Keratinocyte (primary cell): ENCODE measurements around the gene C1orf50. TPM values are rescaled to one million over a fixed set of nuclear protein-coding genes. Genes with fewer than 3 reads are reported as not detected.

Experiments
- DNase-seq: peaks from one replicate; pipeline ENCODE4 v3.0.0-alpha.2; 2011; ENCODE audit warnings: low read depth, missing footprints, low spot score
- FAIRE-seq: peaks from 2 replicates; lab custom pipeline; 2011; peaks lifted over from hg19 to GRCh38; lab: Jason Lieb, UNC
- H2AFZ ChIP-seq: 2 replicates; pipeline ENCODE4 v1.6.0; 2012; ENCODE audit warnings: low read length, control low read depth, inconsistent platforms; ENCODE audit not compliant: control insufficient read depth
- H3K27ac ChIP-seq: 2 replicates; pipeline ENCODE4 v1.5.1; 2011; ENCODE audit warnings: low read length; ENCODE audit not compliant: control insufficient read depth, insufficient read depth
- H3K27me3 ChIP-seq: 3 replicates; pipeline ENCODE4 v1.6.0; 2011; ENCODE audit warnings: low read length; ENCODE audit not compliant: control insufficient read depth, insufficient read depth; ENCODE audit errors: extremely low read depth
- H3K36me3 ChIP-seq, 2 experiments: 2 replicates in 1 of 2; 3 replicates in 1 of 2; pipeline ENCODE4 v1.5.1; 2011; ENCODE audit warnings: low read length in 2 of 2, mild to moderate bottlenecking in 1 of 2; ENCODE audit not compliant: control insufficient read depth in 2 of 2, insufficient read depth in 2 of 2; ENCODE audit errors: extremely low read depth in 1 of 2
- H3K4me1 ChIP-seq: 3 replicates; pipeline ENCODE4 v1.5.1; 2011; ENCODE audit warnings: low read length; ENCODE audit not compliant: control insufficient read depth, insufficient read depth; ENCODE audit errors: extremely low read depth
- H3K4me2 ChIP-seq: 3 replicates; pipeline ENCODE4 v1.6.0; 2011; ENCODE audit warnings: low read depth, low read length; ENCODE audit not compliant: control insufficient read depth, insufficient read depth; ENCODE audit errors: extremely low read depth
- H3K4me3 ChIP-seq, 3 experiments: fragments of 200-600 bp in 1 of 3; sonication (generic) in 1 of 3; 2 replicates in 2 of 3; 3 replicates in 1 of 3; pipeline ENCODE4 v1.5.1; 2011 to 2016; ENCODE audit warnings: low read length in 3 of 3, mild to moderate bottlenecking in 3 of 3, control low read depth in 2 of 3, inconsistent platforms in 1 of 3, low read depth in 1 of 3, mixed read lengths in 1 of 3, mixed run types in 1 of 3, moderate library complexity in 1 of 3; ENCODE audit not compliant: control insufficient read depth in 2 of 3, insufficient read depth in 2 of 3; ENCODE audit errors: extremely low read depth in 1 of 3
- H3K79me2 ChIP-seq: 2 replicates; pipeline ENCODE4 v1.6.0; 2012; ENCODE audit warnings: low read length; ENCODE audit not compliant: control insufficient read depth, insufficient read depth
- H3K9ac ChIP-seq: 3 replicates; pipeline ENCODE4 v1.6.0; 2011; ENCODE audit warnings: low read length; ENCODE audit not compliant: control insufficient read depth, insufficient read depth; ENCODE audit errors: extremely low read depth
- H3K9me1 ChIP-seq: 3 replicates; pipeline ENCODE4 v1.6.0; 2011; ENCODE audit warnings: low read length; ENCODE audit not compliant: control insufficient read depth, insufficient read depth; ENCODE audit errors: extremely low read depth
- H3K9me3 ChIP-seq: 2 replicates; pipeline ENCODE4 v1.5.1; 2012; ENCODE audit warnings: low read depth, low read length; ENCODE audit not compliant: control insufficient read depth
- H4K20me1 ChIP-seq: 3 replicates; pipeline ENCODE4 v1.6.0; 2011; ENCODE audit warnings: low read length; ENCODE audit not compliant: control insufficient read depth, insufficient read depth; ENCODE audit errors: extremely low read depth
- EZH2 ChIP-seq: IDR thresholded peaks from one replicate; pipeline ENCODE4 v1.6.1; 2012; ENCODE audit warnings: inconsistent platforms, mild to moderate bottlenecking, low read length, moderate library complexity
- dilution Hi-C: fragments of 300-500 bp; cut with MboI; formaldehyde crosslinking; loops from one replicate; pipeline ENCODE4 v1.7.0; 2020; ENCODE audit warnings: low sequenced_read_pairs; ENCODE audit not compliant: extremely low pct_ligation_motif_present
- polyA plus RNA-seq, 5 experiments: library from polyadenylated mRNA; depleted of rRNA in 3 of 5; stranded (reverse) in 3 of 5; stranded (forward) in 1 of 5; unstranded in 1 of 5; fragments of >200 nt; gene quantifications; 1 replicate in 1 of 5; 2 replicates in 3 of 5; 3 replicates in 1 of 5; pipeline versions ENCODE4 v1.2.1 to v1.2.3, GENCODE V29; 2011 to 2012; ENCODE audit warnings: missing spikeins in 2 of 5, low read depth in 1 of 5, low replicate concordance in 1 of 5
- TF ChIP-seq, protein P1 (sequence below), 3 experiments: IDR thresholded peaks in 1 of 3; conservative IDR thresholded peaks in 1 of 3; optimal IDR thresholded peaks in 1 of 3; 2 replicates in 2 of 3; 3 replicates in 1 of 3; pipeline versions ENCODE3 to v1.5.1; 2011; ENCODE audit warnings: low read length in 3 of 3, mild to moderate bottlenecking in 3 of 3, moderate library complexity in 2 of 3, control low read depth in 1 of 3, inconsistent platforms in 1 of 3; ENCODE audit not compliant: insufficient read depth in 2 of 3; ENCODE audit errors: extremely low read depth in 1 of 3

The C1orf50 gene
- polyA plus RNA-seq, 1 donor (not counting 4 experiments of a cell fraction or from before 2014, with no cell fraction given): 9.6 TPM

DNA sequence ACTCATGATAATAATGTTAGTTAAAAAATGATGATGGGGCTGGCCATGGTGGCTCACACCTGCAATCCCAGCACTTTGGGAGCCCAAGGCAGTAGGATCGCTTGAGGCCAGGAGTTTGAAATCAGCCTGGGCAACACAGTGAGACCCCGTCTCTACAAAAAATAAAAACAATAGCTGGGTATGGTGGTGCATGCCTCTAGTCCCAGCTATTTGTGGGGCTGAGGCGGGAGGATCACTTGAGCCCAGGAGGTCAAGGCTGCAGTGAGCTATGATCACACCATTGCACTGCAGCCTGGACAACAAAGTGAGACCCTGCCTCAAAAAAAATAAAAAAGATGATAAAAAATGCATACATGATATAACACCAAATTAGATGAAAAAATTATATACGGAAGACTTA lies 5.5 kb upstream of the C1orf50 start:
- peaks cover 7 to 14% of the 10 kb centered on the region in 2 experiments for H3K36me3 ChIP-seq
- no peak overlapping the region for H3K27ac ChIP-seq
- dilution Hi-C loops: no loop called here
- DNase-seq: no peak
- H3K79me2 ChIP-seq: peaks cover 24% of the 10 kb centered on the region
- H3K4me1 ChIP-seq: peaks cover 13% of the 10 kb centered on the region
- no peaks in the 10 kb centered on the region for H3K27me3 ChIP-seq
- no peak overlapping the region for H2AFZ ChIP-seq
- no peak overlapping the region for H3K9ac ChIP-seq
- no peaks in the 10 kb centered on the region for H3K9me3 ChIP-seq
- no peaks in the 10 kb centered on the region for H4K20me1 ChIP-seq
- H3K4me3 ChIP-seq: no peak overlapping the region
- H3K4me2 ChIP-seq: no peak overlapping the region
- no peak for TF ChIP-seq EZH2
- TF ChIP-seq, protein P1, sequence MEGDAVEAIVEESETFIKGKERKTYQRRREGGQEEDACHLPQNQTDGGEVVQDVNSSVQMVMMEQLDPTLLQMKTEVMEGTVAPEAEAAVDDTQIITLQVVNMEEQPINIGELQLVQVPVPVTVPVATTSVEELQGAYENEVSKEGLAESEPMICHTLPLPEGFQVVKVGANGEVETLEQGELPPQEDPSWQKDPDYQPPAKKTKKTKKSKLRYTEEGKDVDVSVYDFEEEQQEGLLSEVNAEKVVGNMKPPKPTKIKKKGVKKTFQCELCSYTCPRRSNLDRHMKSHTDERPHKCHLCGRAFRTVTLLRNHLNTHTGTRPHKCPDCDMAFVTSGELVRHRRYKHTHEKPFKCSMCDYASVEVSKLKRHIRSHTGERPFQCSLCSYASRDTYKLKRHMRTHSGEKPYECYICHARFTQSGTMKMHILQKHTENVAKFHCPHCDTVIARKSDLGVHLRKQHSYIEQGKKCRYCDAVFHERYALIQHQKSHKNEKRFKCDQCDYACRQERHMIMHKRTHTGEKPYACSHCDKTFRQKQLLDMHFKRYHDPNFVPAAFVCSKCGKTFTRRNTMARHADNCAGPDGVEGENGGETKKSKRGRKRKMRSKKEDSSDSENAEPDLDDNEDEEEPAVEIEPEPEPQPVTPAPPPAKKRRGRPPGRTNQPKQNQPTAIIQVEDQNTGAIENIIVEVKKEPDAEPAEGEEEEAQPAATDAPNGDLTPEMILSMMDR (optimal IDR thresholded peaks at IDR 0.05 in 1 of 3, IDR thresholded peaks at IDR 0.05 in 1 of 3, conservative IDR thresholded peaks at IDR 0.05 in 1 of 3; ENCODE audit: extremely low read depth in 1 of 3, insufficient read depth in 2 of 3, low read length in 3 of 3): no peak
- no peaks in the 10 kb centered on the region for H3K9me1 ChIP-seq
- no peak for FAIRE-seq

- peaks cover 6 to 8% of the 10 kb centered on the region in 2 experiments for H3K36me3 ChIP-seq
- H3K4me1 ChIP-seq: peaks cover 13% of the 10 kb centered on the region
- no peaks in the 10 kb centered on the region for H3K9me3 ChIP-seq
- TF ChIP-seq EZH2: no peak
- TF ChIP-seq, protein P1 (optimal IDR thresholded peaks at IDR 0.05 in 1 of 3, IDR thresholded peaks at IDR 0.05 in 1 of 3, conservative IDR thresholded peaks at IDR 0.05 in 1 of 3; ENCODE audit: extremely low read depth in 1 of 3, insufficient read depth in 2 of 3, low read length in 3 of 3): no peak
- peaks cover 26% of the 10 kb centered on the region for H3K79me2 ChIP-seq
- no peak overlapping the region for H3K4me3 ChIP-seq
- H2AFZ ChIP-seq: no peak overlapping the region
- H3K27me3 ChIP-seq: no peaks in the 10 kb centered on the region
- H4K20me1 ChIP-seq: no peaks in the 10 kb centered on the region
- FAIRE-seq: no peak
- H3K9ac ChIP-seq: no peak overlapping the region
- H3K27ac ChIP-seq: no peak overlapping the region
- no peak overlapping the region for H3K4me2 ChIP-seq
- H3K9me1 ChIP-seq: no peaks in the 10 kb centered on the region
- DNase-seq: no peak
- dilution Hi-C loops: no loop called here
These were observed 4.8 kb upstream of the C1orf50 start for GRCh38 chr1:42762269-42762668.
